Measurements from ENCODE around the gene TNS2.
"Not testable (repeated sequence)": the region's sequence is repeated elsewhere in the genome, so short reads cannot be mapped to it uniquely, and the experiment has no call there.

The TNS2 gene

GRCh38 chr12:53094796-53095595 is 45.1 kb downstream of the TNS2 start:
- DNase-seq, result not testable (repeated sequence)

- DNase-seq, result not testable (repeated sequence)
These were observed 45.7 kb downstream of the TNS2 start for GRCh38 chr12:53095596-53095895.

- no peak for DNase-seq
These were observed 46.4 kb downstream of the TNS2 start for GRCh38 chr12:53096089-53096741.

GRCh38 chr12:53096759-53097158 is 46.9 kb downstream of the TNS2 start:
- DNase-seq, result no peak

- DNase-seq, result no peak
These were observed 47.3 kb downstream of the TNS2 start for GRCh38 chr12:53097207-53097563.

GRCh38 chr12:53097564-53098353 is 47.9 kb downstream of the TNS2 start, which contains the start of gene IGFBP6:
TSS of gene IGFBP6 (plus strand) at chr12:53097667. CDS start at chr12:53097718, 51 bp downstream.
- DNase-seq, result peak; percentile 18

- no peak for DNase-seq
These were observed 48.6 kb downstream of the TNS2 start for GRCh38 chr12:53098354-53098981.

GRCh38 chr12:53099071-53099882 is 49.4 kb downstream of the TNS2 start:
- DNase-seq, result no peak

GRCh38 chr12:53100466-53101151 is 50.7 kb downstream of the TNS2 start:
- no peak for DNase-seq

GRCh38 chr12:53101266-53101665 is 51.4 kb downstream of the TNS2 start:
- no peak for DNase-seq

GRCh38 chr12:53101931-53102781 is 52.3 kb downstream of the TNS2 start:
- no peak for DNase-seq

- peak; percentile 55 for DNase-seq
These were observed 53.3 kb downstream of the TNS2 start, which contains the start of gene SOAT2 for GRCh38 chr12:53102883-53103807. TSS of gene SOAT2 (plus strand) at chr12:53103486. CDS start at chr12:53103578, 92 bp downstream.

- no peak for DNase-seq
These were observed 54.0 kb downstream of the TNS2 start for GRCh38 chr12:53103860-53104305.

- DNase-seq, result no peak
These were observed 55.4 kb downstream of the TNS2 start for GRCh38 chr12:53105256-53105655.

GRCh38 chr12:53105712-53106439 is 56.0 kb downstream of the TNS2 start:
- no peak for DNase-seq

GRCh38 chr12:53107122-53107521 is 57.3 kb downstream of the TNS2 start:
- no peak for DNase-seq

- not testable (repeated sequence) for DNase-seq
These were observed 62.6 kb downstream of the TNS2 start for GRCh38 chr12:53112431-53112830.

- DNase-seq, result no peak
These were observed 63.4 kb downstream of the TNS2 start for GRCh38 chr12:53113136-53113705.

Measured in DMS153 (cell line).